ENCODE results near the gene CDYL.
"Not testable (repeated sequence)": the region's sequence is repeated elsewhere in the genome, so short reads cannot be mapped to it uniquely, and the experiment has no call there.

Gene CDYL

DNA sequence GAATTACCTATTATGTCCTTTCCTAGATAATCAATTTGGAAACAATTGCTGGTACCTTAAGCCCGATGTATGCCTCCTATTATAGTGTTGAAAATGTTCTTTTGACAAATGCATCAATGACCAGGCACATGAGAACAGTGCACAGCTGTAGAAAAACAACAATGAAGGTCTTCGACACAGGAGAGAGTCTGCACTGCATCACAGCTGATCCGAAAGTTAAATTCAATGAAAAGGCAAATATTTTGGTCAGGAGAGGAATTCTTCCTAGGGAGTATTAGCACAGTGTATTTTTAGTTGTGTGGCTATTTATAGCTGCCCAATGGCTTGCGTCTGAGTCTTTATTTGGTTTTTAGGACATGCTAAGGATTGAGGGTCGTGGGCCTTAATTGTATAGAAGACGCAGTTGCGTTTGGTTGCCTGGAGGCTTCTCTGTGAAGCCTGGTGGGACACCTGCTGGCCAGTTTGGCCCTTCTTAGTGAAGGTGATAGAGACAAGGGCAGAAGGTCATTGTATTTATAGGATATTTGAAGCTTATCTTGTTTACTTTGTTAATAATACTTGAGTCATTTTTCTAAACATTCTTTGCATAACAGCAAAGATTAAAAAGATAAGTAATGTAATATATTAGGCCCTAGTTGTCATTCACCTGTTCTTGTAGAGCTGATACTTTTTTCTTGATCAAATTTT, 72.3 kb downstream of the CDYL start:
- no peak for DNase-seq

GRCh38 chr6:4849226-4850022, 73.2 kb downstream of the CDYL start:
- no peak for DNase-seq

GRCh38 chr6:4851035-4851434, 74.8 kb downstream of the CDYL start:
- no peak for DNase-seq

DNA sequence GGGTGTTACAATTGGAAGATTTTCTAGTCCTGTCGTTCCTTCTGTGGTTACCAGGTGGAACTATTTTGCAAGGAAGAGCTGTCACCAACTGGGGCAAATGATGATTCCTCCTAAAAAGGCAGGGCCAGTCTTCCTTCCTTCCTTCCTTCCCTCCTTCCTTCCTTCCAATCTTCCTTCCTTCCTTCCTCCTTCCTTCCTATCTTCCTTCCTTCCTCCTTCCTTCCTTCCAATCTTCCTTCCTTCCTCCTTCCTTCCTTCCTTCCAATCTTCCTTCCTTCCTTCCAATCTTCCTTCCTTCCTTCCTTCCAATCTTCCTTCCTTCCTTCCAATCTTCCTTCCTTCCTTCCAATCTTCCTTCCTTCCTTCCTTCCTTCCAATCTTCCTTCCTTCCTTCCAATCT, 76.0 kb downstream of the CDYL start:
- not testable (repeated sequence) for DNase-seq

- no peak for DNase-seq
These were observed 76.7 kb downstream of the CDYL start for GRCh38 chr6:4852938-4853337.

- no peak for DNase-seq
These were observed 77.1 kb downstream of the CDYL start for GRCh38 chr6:4853349-4853748.

DNA sequence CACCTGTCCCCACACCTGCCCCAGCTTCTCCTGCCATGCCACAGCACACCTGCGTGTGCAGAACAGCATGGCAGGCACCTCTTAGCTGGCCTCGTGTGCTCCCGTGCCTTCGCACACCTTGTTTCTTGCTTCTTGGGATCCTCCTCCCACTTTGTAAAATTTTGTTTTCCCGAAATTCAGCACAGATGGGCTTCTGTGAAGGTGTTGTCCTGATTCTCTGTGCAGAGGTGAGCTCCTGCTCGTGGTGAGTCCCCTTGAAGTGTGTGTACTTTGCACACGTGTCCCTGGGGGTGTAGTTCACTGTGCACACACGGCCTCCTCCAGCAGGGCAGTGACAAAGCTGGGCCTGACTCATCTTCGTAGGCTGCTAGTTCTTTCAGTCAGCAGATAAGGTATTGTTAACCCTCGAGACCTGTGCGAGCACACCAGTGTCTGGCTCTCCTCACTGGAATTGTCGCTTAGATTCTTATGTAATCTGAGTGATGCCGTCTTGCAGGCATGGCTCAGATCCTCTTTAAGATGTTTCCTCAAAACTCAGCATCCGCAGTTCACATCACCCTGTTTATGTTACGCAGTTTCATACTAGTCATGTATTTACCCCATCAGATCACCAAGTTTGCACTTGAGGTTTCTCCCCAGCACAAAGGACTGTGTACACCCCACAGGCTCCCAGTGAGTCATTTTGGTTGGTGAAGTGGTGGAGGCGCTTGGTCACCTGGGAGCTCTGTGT, 77.7 kb downstream of the CDYL start:
- no peak for DNase-seq

DNA sequence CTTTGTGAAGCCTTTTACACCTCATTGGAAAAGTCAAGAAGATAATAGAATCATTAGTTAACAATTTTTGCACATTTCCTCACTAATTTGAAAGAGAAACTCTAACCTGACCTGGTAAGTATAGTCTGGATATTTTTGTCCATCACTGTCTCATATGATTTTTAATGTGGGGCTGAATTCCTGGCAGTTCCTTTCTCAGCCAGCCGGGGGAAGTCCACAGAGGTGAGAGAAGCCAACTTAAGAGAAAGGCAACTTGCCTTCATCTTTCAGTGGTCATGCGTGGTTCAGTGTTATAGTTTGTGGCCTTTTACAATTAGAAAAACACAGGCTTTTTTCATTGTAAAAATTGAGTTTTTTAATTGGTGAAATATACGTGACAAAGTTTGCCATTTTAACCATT, 80.6 kb downstream of the CDYL start:
- no peak for DNase-seq

GRCh38 chr6:4858194-4859015, 82.2 kb downstream of the CDYL start:
- DNase-seq: no peak

GRCh38 chr6:4860387-4860786, 84.2 kb downstream of the CDYL start:
- DNase-seq: no peak

- no peak for DNase-seq
These were observed 85.4 kb downstream of the CDYL start for GRCh38 chr6:4861564-4861963.

GRCh38 chr6:4864519-4864918, 88.3 kb downstream of the CDYL start:
- DNase-seq: no peak

DNA sequence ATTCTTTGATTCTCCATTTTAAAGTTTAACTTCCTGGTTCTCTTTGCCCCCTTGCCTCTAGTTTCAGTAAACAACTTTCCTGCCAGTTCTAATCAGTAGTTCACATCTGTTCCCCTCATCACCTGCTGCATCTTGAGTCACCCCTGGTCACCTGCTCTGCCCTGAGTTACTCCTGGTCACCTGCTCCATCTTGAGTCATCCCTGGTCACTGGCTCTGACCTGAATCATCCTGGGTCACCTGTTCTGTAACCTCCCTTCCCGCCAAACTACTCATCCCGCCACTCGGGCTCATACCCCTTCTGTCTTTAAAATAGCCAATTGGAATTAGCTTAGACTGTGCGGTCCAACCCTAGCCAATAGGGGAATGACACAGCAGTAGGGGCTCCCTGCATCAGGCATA, 88.8 kb downstream of the CDYL start:
- not testable (repeated sequence) for DNase-seq

GRCh38 chr6:4870821-4871494, 94.8 kb downstream of the CDYL start:
- DNase-seq: no peak

- DNase-seq: no peak
These were observed 95.6 kb downstream of the CDYL start for GRCh38 chr6:4871825-4872224.

DNA sequence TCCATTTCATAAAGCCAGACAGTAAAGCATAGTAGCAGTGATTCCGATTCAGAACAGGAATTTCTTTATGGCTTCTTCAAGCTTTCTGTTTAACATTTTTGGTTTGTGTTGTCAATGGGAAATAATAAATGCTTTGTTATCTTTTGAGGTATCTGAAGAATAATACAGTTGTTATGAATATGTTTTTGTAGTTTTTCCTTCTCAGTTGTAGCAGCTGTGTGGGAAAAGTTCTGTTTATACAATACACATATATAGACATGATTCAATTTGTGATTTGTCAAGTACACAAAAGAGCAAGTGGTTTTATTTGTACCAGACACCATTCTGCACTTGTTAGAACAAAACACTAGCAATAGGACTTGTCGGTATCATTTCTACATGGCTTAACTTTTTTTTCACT, 96.6 kb downstream of the CDYL start:
- DNase-seq: no peak

DNA sequence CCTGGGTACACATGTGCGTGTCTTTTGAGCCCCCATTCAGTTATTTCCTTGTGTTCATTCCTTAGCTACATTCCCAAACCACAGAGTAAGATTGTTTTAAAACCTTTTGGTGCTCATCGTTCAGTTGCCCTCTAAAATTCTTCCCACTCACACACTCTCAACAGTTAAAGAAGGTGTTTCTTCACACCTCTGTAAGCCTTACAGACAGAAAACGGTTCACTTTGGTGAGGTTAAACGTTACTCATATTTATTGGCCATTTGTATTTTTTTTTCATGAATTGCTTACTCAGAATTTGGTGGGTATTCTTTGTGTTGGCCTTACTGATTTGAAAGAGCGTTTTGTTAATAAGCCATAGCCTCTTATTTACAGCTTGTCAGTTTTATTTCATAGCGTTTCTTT, 97.7 kb downstream of the CDYL start:
- DNase-seq: no peak

- no peak for DNase-seq
These were observed 103.6 kb downstream of the CDYL start for GRCh38 chr6:4879741-4880275.

GRCh38 chr6:4880363-4880762, 104.2 kb downstream of the CDYL start:
- no peak for DNase-seq

DNA sequence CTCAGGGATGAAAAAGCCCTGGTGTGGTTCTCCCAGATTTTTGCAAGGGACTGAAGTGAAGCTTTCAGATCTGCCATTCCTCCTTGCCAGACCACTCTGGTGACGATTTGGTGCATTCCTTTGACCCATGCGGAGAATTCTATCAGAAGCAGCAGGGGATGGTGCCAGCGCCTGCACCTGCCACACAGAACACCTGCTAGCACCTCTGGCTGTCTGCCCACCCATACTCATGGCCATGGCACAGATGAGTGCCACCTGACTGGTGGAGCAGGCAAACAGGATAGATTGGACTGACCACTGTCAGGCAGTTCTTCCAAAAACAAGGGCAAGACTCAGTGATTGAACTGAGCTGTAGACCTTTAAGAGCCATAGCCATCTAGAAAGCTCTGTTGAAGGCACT, 107.1 kb downstream of the CDYL start:
- DNase-seq: no peak

- DNase-seq: no peak
These were observed 108.6 kb downstream of the CDYL start for GRCh38 chr6:4884646-4885340.

All from CD4-positive, alpha-beta T cell treated with Interleukin-1 beta for 1 hour (primary cell).